NCI-H2196 (cell line): ENCODE data around the gene XNDC1N.
"Not testable (repeated sequence)": the region's sequence is repeated elsewhere in the genome, so short reads cannot be mapped to it uniquely, and the experiment has no call there.

Experiments
- DNase-seq: peaks from one replicate; lab custom pipeline; 2025; ENCODE audit not compliant: unreplicated experiment; lab: John Stamatoyannopoulos, UW

Gene XNDC1N

GRCh38 chr11:71933141-71933933 lies 4.9 kb upstream of the XNDC1N start:
- no peak for DNase-seq

- DNase-seq = no peak
Observed at GRCh38 chr11:71931245-71931602, 2.8 kb upstream of the XNDC1N start.

- no peak for DNase-seq
Observed at GRCh38 chr11:71930556-71931244, 2.3 kb upstream of the XNDC1N start.

GRCh38 chr11:71929491-71929890 lies 1.1 kb upstream of the XNDC1N start:
- no peak for DNase-seq

GRCh38 chr11:71928737-71929443 lies 496 bp upstream of the XNDC1N start, which contains the start of gene RNF121:
RNF121 (plus strand) TSS chr11:71929046; CDS start chr11:71929062, 16 bp downstream.
- peak; percentile 96 for DNase-seq

- no peak for DNase-seq
Observed at GRCh38 chr11:71917646-71918140, 10.7 kb downstream of the XNDC1N start.

- DNase-seq = no peak
Observed at GRCh38 chr11:71914617-71915189, 13.7 kb downstream of the XNDC1N start.

GRCh38 chr11:71913756-71914526 lies 14.5 kb downstream of the XNDC1N start:
- no peak for DNase-seq

- DNase-seq = not testable (repeated sequence)
Observed at GRCh38 chr11:71911986-71912340, 16.4 kb downstream of the XNDC1N start.

GRCh38 chr11:71911321-71911985 lies 16.9 kb downstream of the XNDC1N start:
- DNase-seq = not testable (repeated sequence)

- DNase-seq = not testable (repeated sequence)
Observed at GRCh38 chr11:71910775-71911174, 17.6 kb downstream of the XNDC1N start.

- DNase-seq = no peak
Observed at GRCh38 chr11:71908218-71908617, 20.2 kb downstream of the XNDC1N start.

GRCh38 chr11:71901137-71901536 lies 27.3 kb downstream of the XNDC1N start:
- DNase-seq = not testable (repeated sequence)

- no peak for DNase-seq
Observed at GRCh38 chr11:71895961-71896360, 32.4 kb downstream of the XNDC1N start.

GRCh38 chr11:71889181-71889872 lies 39.1 kb downstream of the XNDC1N start:
- not testable (repeated sequence) for DNase-seq

- not testable (repeated sequence) for DNase-seq
Observed at GRCh38 chr11:71888335-71889010, 39.9 kb downstream of the XNDC1N start.

GRCh38 chr11:71885806-71886205 lies 42.6 kb downstream of the XNDC1N start:
- not testable (repeated sequence) for DNase-seq
